Ovary (tissue), 9 donors: Measurements from ENCODE around the gene CNTFR. TPM values are rescaled to one million over a fixed set of nuclear protein-coding genes. Genes with fewer than 3 reads are reported as not detected.
A peak's percentile ranks its signal among the peaks of the same experiment; 100 is the strongest.

Experiments used
- DNase-seq, 5 donors: peaks; one replicate each; pipeline ENCODE4 v3.0.0-alpha.2; 2019 to 2020
- H3K27ac ChIP-seq, 2 donors: fragments of 200-600 bp; one replicate each; pipeline versions ENCODE4 v1.5.1 to v1.8.0; 2019 to 2022
- H3K27me3 ChIP-seq: fragments of 200-600 bp; one replicate; pipeline ENCODE4 v1.8.0; 2022
- H3K36me3 ChIP-seq: fragments of 200-600 bp; sonication (generic); one replicate; pipeline ENCODE4 v1.5.1; 2019
- H3K4me1 ChIP-seq: one replicate; pipeline ENCODE4 v1.8.1; 2013; ENCODE audit warnings: mild to moderate bottlenecking, moderate library complexity; ENCODE audit not compliant: insufficient read depth
- H3K4me3 ChIP-seq: fragments of 200-600 bp; sonication (generic); one replicate; pipeline ENCODE4 v1.5.1; 2017
- H3K9me3 ChIP-seq, 2 donors: fragments of 200-600 bp in 1 of 2; sonication (generic) in 1 of 2; one replicate each; pipeline versions ENCODE4 v1.5.1 to v1.8.1; 2013 to 2019; ENCODE audit warnings: mild to moderate bottlenecking in 1 of 2, moderate library complexity in 1 of 2
- CTCF ChIP-seq, 3 donors: fragments of 450-650 bp in 2 of 3; fragments of 200-600 bp in 1 of 3; IDR thresholded peaks; one replicate each; pipeline versions ENCODE4 v1.5.1 to v1.8.0; 2016 to 2022; ENCODE audit warnings: antibody characterized with exemption in 3 of 3, mild to moderate bottlenecking in 1 of 3
- EP300 ChIP-seq: sonication (generic); formaldehyde crosslinking; IDR thresholded peaks from one replicate; pipeline ENCODE4 v1.6.1; 2017; ENCODE audit warnings: antibody characterized with exemption
- POLR2A ChIP-seq: fragments of 450-650 bp; IDR thresholded peaks from one replicate; pipeline ENCODE4 v1.6.1; 2017; ENCODE audit warnings: antibody characterized with exemption, mild to moderate bottlenecking, moderate library complexity
- WGBS, 3 donors: extraction: QIAGEN DNeasy Blood & Tissue Kit in 1 of 3; methylation state at CpG; one replicate each; pipeline versions ENCODE4 v1.1.5 to v1.1.7; 2013 to 2017; 5-methylcytosine and 5-hydroxymethylcytosine counted together
- intact Hi-C, 4 donors: fragments of 100-400 bp; cut with DNase I; formaldehyde crosslinking; loops; one replicate each; pipeline versions ENCODE4 v1.11.0 to v1.15.1; 2022 to 2023
- polyA plus RNA-seq, 2 donors: library from polyadenylated mRNA; stranded (reverse); fragments of 200-250 nt in 1 of 2; fragments of 350-450 nt in 1 of 2; fragmentation: Illumina TruSeq in 1 of 2; extraction: RNeasy Lipid Tissue Mini Kit (QIAGEN cat#74804) in 1 of 2; gene quantifications; one replicate each; pipeline ENCODE4 v1.2.3, GENCODE V29; 2013 to 2014
- total RNA-seq, 7 donors: library from RNA; depleted of rRNA in 2 of 7; stranded (reverse); fragments of >200 nt in 2 of 7; fragmentation: NEBNext Ultra II Directional in 3 of 7; extraction: Animal tissue kit (Norgen Biotek cat#: 25700) in 3 of 7; gene quantifications; one replicate each; pipeline versions ENCODE4 v1.1.0 to v1.2.4, GENCODE V29; 2016 to 2023
- donor health status: DM: no; HTN: no; CAD: no; lungs with moderate emphysema.
- donor health status: DM: no; HTN: no; CAD: no.
- donor health status: Bipolar disorder and iron deficiency.
- donor health status: DM: yes; HTN: yes; CAD: no.
- donor health status: DM: no; HTN: no; CAD: no.
- donor health status: DM: yes; HTN: yes; CAD: no.

Gene CNTFR
- total and polyA plus RNA-seq, 9 donors: 1.2 to 4.7 (median 2.6) TPM

GRCh38 chr9:34546834-34547827 lies 42.4 kb downstream of the CNTFR start:
- no peak overlapping the region for H3K4me3 ChIP-seq
- H3K4me1 ChIP-seq: no peaks in the 10 kb centered on the region
- peak in 2 of 5 donors; percentile 42 to 65 for DNase-seq
- no peak overlapping the region for H3K27ac ChIP-seq
- H3K27me3 ChIP-seq: no peaks in the 10 kb centered on the region
- H3K9me3 ChIP-seq: no peaks in the 10 kb centered on the region
- WGBS, 3 donors: 53 to 61% (median 54%) methylated on average over 16 of the region's 16 CpGs
- intact Hi-C loops: loop anchor here in 1 of 4 donors (5.0 kb wide), 1 partner anchor 45 kb away; no protein-coding TSS in a partner anchor
- no peaks in the 10 kb centered on the region for H3K36me3 ChIP-seq
- TF ChIP-seq CTCF (IDR thresholded peaks at IDR 0.05): peak in 1 of 3 donors; percentile 35
- no peak for TF ChIP-seq EP300

GRCh38 chr9:34546102-34546833 lies 43.3 kb downstream of the CNTFR start:
- intact Hi-C loops: loop anchor here in 1 of 4 donors (5.0 kb wide), 1 partner anchor 46 kb away; no protein-coding TSS in a partner anchor
- H3K9me3 ChIP-seq: no peaks in the 10 kb centered on the region
- H3K27me3 ChIP-seq: no peaks in the 10 kb centered on the region
- 75 to 82% (median 81%) methylated on average over 7 of the region's 7 CpGs for WGBS, 3 donors
- H3K4me3 ChIP-seq: no peak overlapping the region
- no peak for DNase-seq
- H3K36me3 ChIP-seq: no peaks in the 10 kb centered on the region
- no peaks in the 10 kb centered on the region for H3K4me1 ChIP-seq
- no peak overlapping the region for H3K27ac ChIP-seq
- TF ChIP-seq POLR2A (no peak), EP300 (no peak), CTCF (IDR thresholded peaks at IDR 0.05) (no peak)

DNA sequence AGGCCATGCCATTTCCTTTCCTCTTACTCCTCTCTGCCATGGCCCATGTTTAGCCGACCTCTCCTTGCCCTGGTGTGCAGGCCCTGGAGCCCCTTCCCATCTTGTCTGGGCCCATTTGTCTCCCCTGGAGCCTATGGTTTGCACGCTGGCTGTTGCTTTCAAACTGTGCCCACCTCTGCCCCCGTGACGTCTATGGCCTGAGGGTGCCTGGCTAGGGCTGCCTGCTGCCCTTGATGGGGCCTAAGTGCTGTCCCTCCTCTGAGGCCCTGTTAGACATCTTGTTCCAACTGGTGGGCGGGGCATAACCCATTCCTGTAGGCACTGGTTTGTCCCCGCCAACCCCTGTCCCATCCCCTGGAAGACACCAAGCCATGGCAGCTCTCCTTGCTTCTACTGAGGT lies 44.0 kb downstream of the CNTFR start:
- H3K36me3 ChIP-seq: no peaks in the 10 kb centered on the region
- 84 to 85% (median 85%) methylated on average over 6 of the region's 6 CpGs for WGBS, 3 donors
- intact Hi-C loops: loop anchor here in 1 of 4 donors (5.0 kb wide), 1 partner anchor 47 kb away; no protein-coding TSS in a partner anchor
- H3K9me3 ChIP-seq: no peaks in the 10 kb centered on the region
- no peak overlapping the region for H3K4me3 ChIP-seq
- TF ChIP-seq CTCF (IDR thresholded peaks at IDR 0.05): no peak
- TF ChIP-seq EP300: no peak
- no peak for TF ChIP-seq POLR2A
- H3K27me3 ChIP-seq: no peaks in the 10 kb centered on the region
- H3K27ac ChIP-seq: no peak overlapping the region
- no peaks in the 10 kb centered on the region for H3K4me1 ChIP-seq
- no peak for DNase-seq

GRCh38 chr9:34544035-34544434 lies 45.5 kb downstream of the CNTFR start:
- H3K27ac ChIP-seq: no peak overlapping the region
- intact Hi-C loops: no loop called here
- H3K36me3 ChIP-seq: no peaks in the 10 kb centered on the region
- no peaks in the 10 kb centered on the region for H3K4me1 ChIP-seq
- H3K9me3 ChIP-seq: no peaks in the 10 kb centered on the region
- TF ChIP-seq EP300 (no peak), CTCF (IDR thresholded peaks at IDR 0.05) (no peak), POLR2A (no peak)
- 51 to 59% (median 54%) methylated on average over 5 of the region's 5 CpGs for WGBS, 3 donors
- no peaks in the 10 kb centered on the region for H3K27me3 ChIP-seq
- DNase-seq: no peak
- H3K4me3 ChIP-seq: no peak overlapping the region
